OCI-LY3 (cell line): ENCODE measurements around the gene MGARP.
"Not testable (repeated sequence)": the region's sequence is repeated elsewhere in the genome, so short reads cannot be mapped to it uniquely, and the experiment has no call there.

Experiments used
- CTCF ChIP-seq: fragments of 200-600, 300-600 bp; sonication (generic); IDR thresholded peaks from 2 replicates; pipeline ENCODE4 v1.5.1; 2014; ENCODE audit warnings: antibody characterized with exemption, low read length, low read depth
- EZH2phosphoT487 ChIP-seq: fragments of 200-600 bp; shearing (Covaris generic); IDR thresholded peaks from 2 replicates; pipeline ENCODE4 v1.6.1; 2018; ENCODE audit warnings: antibody characterized with exemption, mixed run types, low read depth

GRCh38 chr4:139322070-139322469 is 42.0 kb upstream of the MGARP start:
- TF ChIP-seq EZH2phosphoT487, CTCF: not testable (repeated sequence)
